Activated B cell treated with CpG ODN at 0.5 μM for 24 hours (primary cell): ENCODE measurements around the gene SPOPL. TPM values are rescaled to one million over a fixed set of nuclear protein-coding genes. Genes with fewer than 3 reads are reported as not detected.

ENCODE experiments used
- ATAC-seq: fragments of 200-7000 bp; cut with Tn5 transposase; one replicate; pipeline ENCODE4 v1.10.0; 2021; ENCODE audit warnings: low read depth, mild to moderate bottlenecking, moderate library complexity
- CTCF ChIA-PET: fragments of 350-600 bp; sonication (Branson Sonifier 250); formaldehyde crosslinking; loops from one replicate; lab custom pipeline; 2021; ENCODE audit warnings: antibody characterized with exemption; lab: Charles Lee
- POLR2A ChIA-PET: fragments of 350-600 bp; sonication (Branson Sonifier 250); formaldehyde crosslinking; loops from one replicate; lab custom pipeline; 2021; ENCODE audit warnings: antibody characterized with exemption; lab: Charles Lee
- DNase-seq: peaks from one replicate; pipeline ENCODE4 v3.0.0; 2022
- H3K27ac Mint-ChIP-seq: one replicate; pipeline ENCODE4 v1.8.0; 2020; ENCODE audit warnings: mixed read lengths
- H3K27me3 Mint-ChIP-seq: one replicate; pipeline ENCODE4 v1.8.0; 2021; ENCODE audit warnings: mixed read lengths
- H3K36me3 Mint-ChIP-seq: one replicate; pipeline ENCODE4 v1.8.0; 2021; ENCODE audit warnings: low read depth, mixed read lengths
- H3K4me1 Mint-ChIP-seq: one replicate; pipeline ENCODE4 v1.8.0; 2021; ENCODE audit warnings: mixed read lengths
- H3K4me3 Mint-ChIP-seq: one replicate; pipeline ENCODE4 v1.8.0; 2020; ENCODE audit warnings: mild to moderate bottlenecking, mixed read lengths
- H3K9me3 Mint-ChIP-seq: one replicate; pipeline ENCODE4 v1.8.0; 2020; ENCODE audit warnings: mixed read lengths
- CTCF ChIP-seq: fragments of 200-600 bp; IDR thresholded peaks from one replicate; pipeline ENCODE4 v1.8.0; 2022; ENCODE audit warnings: antibody characterized with exemption, mild to moderate bottlenecking
- intact Hi-C: fragments of 100-400 bp; cut with micrococcal nuclease; formaldehyde crosslinking; loops from one replicate; pipeline ENCODE4 v1.15.1; 2024
- total RNA-seq: library from RNA; stranded (reverse); gene quantifications from 2 replicates; pipeline ENCODE4 v1.2.3, GENCODE V29; 2022

The SPOPL gene
- total RNA-seq, 1 donor from 2014 or later = 36.9 TPM

- CTCF ChIA-PET = no interaction called here
- Mint-ChIP-seq H3K36me3 (no peaks in the 10 kb centered on the region), H3K27me3 (no peaks in the 10 kb centered on the region), H3K27ac (no peak overlapping the region), H3K4me1 (no peaks in the 10 kb centered on the region), H3K4me3 (no peak overlapping the region), H3K9me3 (no peaks in the 10 kb centered on the region)
- intact Hi-C loops = no loop called here
- POLR2A ChIA-PET = no interaction called here
- ATAC-seq (no peak), DNase-seq (no peak)
- TF ChIP-seq CTCF = no peak
Observed at GRCh38 chr2:138485019-138485418, 16.6 kb upstream of the SPOPL start.

- Mint-ChIP-seq H3K9me3 (no peaks in the 10 kb centered on the region), H3K27ac (no peak overlapping the region), H3K27me3 (no peaks in the 10 kb centered on the region), H3K4me3 (no peak overlapping the region), H3K4me1 (no peaks in the 10 kb centered on the region), H3K36me3 (no peaks in the 10 kb centered on the region)
- ChIA-PET CTCF (interaction anchor here (0.9 to 1.8 kb wide), 3 partner anchors 300 to 343 kb away, joined by 3 to 11 read pairs (median 6); no protein-coding TSS in a partner anchor), POLR2A (interaction anchor here (0.7 kb wide), 2 partner anchors 10 to 14 kb away, joined by 4 to 7 read pairs; no protein-coding TSS in a partner anchor)
- intact Hi-C loops = no loop called here
- DNase-seq (no peak), ATAC-seq (no peak)
- TF ChIP-seq CTCF = no peak
Observed at GRCh38 chr2:138486363-138487198, 15.0 kb upstream of the SPOPL start.

GRCh38 chr2:138490673-138491494, 10.7 kb upstream of the SPOPL start:
- ChIA-PET CTCF (no interaction called here), POLR2A (no interaction called here)
- no peak overlapping the region for H3K27ac Mint-ChIP-seq
- H3K4me1 Mint-ChIP-seq = no peaks in the 10 kb centered on the region
- H3K36me3 Mint-ChIP-seq = no peaks in the 10 kb centered on the region
- TF ChIP-seq CTCF = no peak
- intact Hi-C loops = no loop called here
- ATAC-seq (no peak), DNase-seq (no peak)
- H3K27me3 Mint-ChIP-seq = no peaks in the 10 kb centered on the region
- H3K4me3 Mint-ChIP-seq = no peak overlapping the region
- H3K9me3 Mint-ChIP-seq = no peaks in the 10 kb centered on the region

GRCh38 chr2:138491495-138491862, 10.1 kb upstream of the SPOPL start:
- no peak overlapping the region for H3K27ac Mint-ChIP-seq
- no peak for DNase-seq
- no peaks in the 10 kb centered on the region for H3K4me1 Mint-ChIP-seq
- intact Hi-C loops = no loop called here
- ChIA-PET CTCF (no interaction called here), POLR2A (no interaction called here)
- H3K36me3 Mint-ChIP-seq = no peaks in the 10 kb centered on the region
- no peak for TF ChIP-seq CTCF
- no peaks in the 10 kb centered on the region for H3K9me3 Mint-ChIP-seq
- no peak overlapping the region for H3K4me3 Mint-ChIP-seq
- ATAC-seq = no peak
- no peaks in the 10 kb centered on the region for H3K27me3 Mint-ChIP-seq

- Mint-ChIP-seq H3K36me3 (no peaks in the 10 kb centered on the region), H3K9me3 (no peaks in the 10 kb centered on the region), H3K27ac (no peak overlapping the region), H3K27me3 (no peaks in the 10 kb centered on the region), H3K4me1 (no peaks in the 10 kb centered on the region), H3K4me3 (no peak overlapping the region)
- POLR2A ChIA-PET = no interaction called here
- CTCF ChIA-PET = no interaction called here
- ATAC-seq = no peak
- DNase-seq = no peak
- intact Hi-C loops = no loop called here
- no peak for TF ChIP-seq CTCF
Observed at GRCh38 chr2:138492160-138492559, 9.4 kb upstream of the SPOPL start.
